MM.1S (cell line): ENCODE data around the gene F13A1.

Experiments used
- EZH2 ChIP-seq: fragments of 300-600 bp; sonication (generic); optimal IDR thresholded peaks from 2 replicates; pipeline ENCODE3; 2017; ENCODE audit warnings: low read depth, mild to moderate bottlenecking, antibody characterized with exemption, low read length, mixed read lengths
- EZH2phosphoT487 ChIP-seq: fragments of 300-600 bp; sonication (generic); IDR thresholded peaks from 2 replicates; pipeline ENCODE4 v1.6.1; 2018; ENCODE audit warnings: antibody characterized with exemption, low read length
- TF ChIP-seq, protein P1 (sequence below): fragments of 300-600 bp; sonication (generic); IDR thresholded peaks from 2 replicates; pipeline ENCODE4 v1.5.1; 2016; ENCODE audit warnings: antibody characterized with exemption, low read length, mixed read lengths

DNA sequence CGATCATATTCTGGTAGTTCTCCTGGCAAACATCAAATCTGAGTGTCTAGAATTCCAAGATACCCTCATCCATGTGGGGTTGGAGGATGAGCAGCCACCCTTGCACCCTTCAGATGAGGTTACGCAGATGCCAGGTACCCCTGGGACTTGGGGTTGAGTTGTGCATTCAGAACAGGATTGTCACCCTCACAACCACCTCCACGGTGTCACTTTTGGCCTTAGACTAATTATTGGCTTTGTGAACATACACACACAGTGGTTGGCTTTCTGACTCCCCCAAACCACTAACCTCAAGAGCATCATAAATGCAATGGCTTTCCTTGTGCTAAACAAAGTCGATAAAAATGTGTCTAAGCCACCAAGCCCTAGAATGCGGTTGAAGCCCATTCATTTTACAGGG, 2.9 kb upstream of the F13A1 start:
- TF ChIP-seq EZH2phosphoT487 (no peak), EZH2 (no peak)
- TF ChIP-seq, protein P1, sequence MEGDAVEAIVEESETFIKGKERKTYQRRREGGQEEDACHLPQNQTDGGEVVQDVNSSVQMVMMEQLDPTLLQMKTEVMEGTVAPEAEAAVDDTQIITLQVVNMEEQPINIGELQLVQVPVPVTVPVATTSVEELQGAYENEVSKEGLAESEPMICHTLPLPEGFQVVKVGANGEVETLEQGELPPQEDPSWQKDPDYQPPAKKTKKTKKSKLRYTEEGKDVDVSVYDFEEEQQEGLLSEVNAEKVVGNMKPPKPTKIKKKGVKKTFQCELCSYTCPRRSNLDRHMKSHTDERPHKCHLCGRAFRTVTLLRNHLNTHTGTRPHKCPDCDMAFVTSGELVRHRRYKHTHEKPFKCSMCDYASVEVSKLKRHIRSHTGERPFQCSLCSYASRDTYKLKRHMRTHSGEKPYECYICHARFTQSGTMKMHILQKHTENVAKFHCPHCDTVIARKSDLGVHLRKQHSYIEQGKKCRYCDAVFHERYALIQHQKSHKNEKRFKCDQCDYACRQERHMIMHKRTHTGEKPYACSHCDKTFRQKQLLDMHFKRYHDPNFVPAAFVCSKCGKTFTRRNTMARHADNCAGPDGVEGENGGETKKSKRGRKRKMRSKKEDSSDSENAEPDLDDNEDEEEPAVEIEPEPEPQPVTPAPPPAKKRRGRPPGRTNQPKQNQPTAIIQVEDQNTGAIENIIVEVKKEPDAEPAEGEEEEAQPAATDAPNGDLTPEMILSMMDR: no peak
